SK-N-SH (cell line): ENCODE data around the gene ZNF366. TPM values are rescaled to one million over a fixed set of nuclear protein-coding genes. Genes with fewer than 3 reads are reported as not detected.

ENCODE experiments used
- CTCF ChIA-PET: fragments of 300-600, 350-600 bp; formaldehyde crosslinking; extraction: SDS; loops from one replicate; lab custom pipeline; 2021; lab: Yijun Ruan, JAX
- POLR2A ChIA-PET: fragments of 350-600 bp; sonication (Branson Sonifier 250); formaldehyde crosslinking; extraction: SDS; loops from one replicate; lab custom pipeline; 2020; ENCODE audit warnings: antibody characterized with exemption, inconsistent platforms; lab: Yijun Ruan, JAX
- DNase-seq: peaks from one replicate; pipeline ENCODE4 v3.0.0; 2012
- H2AFZ ChIP-seq: fragments of 200-600 bp; sonication (generic); 2 replicates; pipeline ENCODE4 v1.8.1; 2016; ENCODE audit warnings: antibody characterized with exemption, mild to moderate bottlenecking, low read depth
- H3F3A ChIP-seq: fragments of 200-600 bp; sonication (generic); replicated peaks from 2 replicates; pipeline ENCODE3; 2016; ENCODE audit warnings: antibody characterized with exemption, mild to moderate bottlenecking; ENCODE audit not compliant: insufficient read depth
- H3K27ac ChIP-seq, 2 experiments: fragments of 200-500 bp in 1 of 2; fragments of 200-600 bp in 1 of 2; sonication (Bioruptor generic) in 1 of 2; sonication (generic), shearing (Covaris generic) in 1 of 2; 2 replicates each; pipeline versions ENCODE4 v1.5.1 to v1.6.1; 2014 to 2016; ENCODE audit warnings: low read depth in 2 of 2, inconsistent platforms in 1 of 2, low read length in 1 of 2, mild to moderate bottlenecking in 1 of 2, mixed read lengths in 1 of 2
- H3K27me3 ChIP-seq: fragments of 200-600 bp; sonication (generic), shearing (Covaris generic); 2 replicates; pipeline ENCODE4 v1.6.1; 2016; ENCODE audit warnings: mixed run types; ENCODE audit not compliant: insufficient read depth
- H3K36me3 ChIP-seq, 2 experiments: fragments of 200-500 bp in 1 of 2; fragments of 200-600 bp in 1 of 2; sonication (Bioruptor generic) in 1 of 2; sonication (generic) in 1 of 2; replicated peaks in 1 of 2; 2 replicates each; pipeline versions ENCODE3 to v1.5.1; 2014 to 2016; ENCODE audit warnings: low read length in 1 of 2, mild to moderate bottlenecking in 1 of 2; ENCODE audit not compliant: insufficient read depth in 2 of 2, control insufficient read depth in 1 of 2
- H3K4me1 ChIP-seq, 2 experiments: fragments of 200-500 bp in 1 of 2; fragments of 200-600 bp in 1 of 2; sonication (Bioruptor generic) in 1 of 2; sonication (generic), shearing (Covaris generic) in 1 of 2; 2 replicates each; pipeline versions ENCODE4 v1.5.1 to v1.6.1; 2014 to 2016; ENCODE audit warnings: low read depth in 1 of 2, low read length in 1 of 2, mixed run types in 1 of 2; ENCODE audit not compliant: insufficient read depth in 2 of 2, control insufficient read depth in 1 of 2
- H3K4me2 ChIP-seq: fragments of 200-600 bp; sonication (generic), shearing (Covaris generic); 2 replicates; pipeline ENCODE4 v1.6.1; 2017; ENCODE audit warnings: mixed run types
- H3K4me3 ChIP-seq, 2 experiments: fragments of 200-500 bp in 1 of 2; fragments of 200-600 bp in 1 of 2; sonication (Bioruptor generic) in 1 of 2; sonication (generic), shearing (Covaris generic) in 1 of 2; 2 replicates each; pipeline versions ENCODE4 v1.5.1 to v1.8.1; 2014 to 2016; ENCODE audit warnings: low read depth in 2 of 2, inconsistent platforms in 1 of 2, low read length in 1 of 2, mild to moderate bottlenecking in 1 of 2, mixed read lengths in 1 of 2, moderate library complexity in 1 of 2
- H3K79me2 ChIP-seq: fragments of 200-600 bp; sonication (generic); 2 replicates; pipeline ENCODE4 v1.8.1; 2017; ENCODE audit warnings: mild to moderate bottlenecking; ENCODE audit not compliant: insufficient read depth
- H3K9ac ChIP-seq: fragments of 200-600 bp; sonication (generic); 2 replicates; pipeline ENCODE4 v1.6.1; 2017; ENCODE audit warnings: mixed run types
- H3K9me2 ChIP-seq: fragments of 200-600 bp; sonication (generic); 2 replicates; pipeline ENCODE4 v1.6.1; 2017; ENCODE audit warnings: mixed run types
- H3K9me3 ChIP-seq: fragments of 200-600 bp; sonication (generic); 2 replicates; pipeline ENCODE4 v1.6.1; 2017; ENCODE audit warnings: mixed run types, mild to moderate bottlenecking, moderate library complexity
- H4K20me1 ChIP-seq: fragments of 200-600 bp; sonication (generic); 2 replicates; pipeline ENCODE4 v1.6.1; 2017; ENCODE audit warnings: mild to moderate bottlenecking, mixed run types; ENCODE audit not compliant: insufficient read depth
- ELF1 ChIP-seq: IDR thresholded peaks from 2 replicates; pipeline ENCODE4 v1.4.0; 2012
- EZH2phosphoT487 ChIP-seq: fragments of 200-600 bp; sonication (generic); IDR thresholded peaks from 2 replicates; pipeline ENCODE4 v1.6.1; 2017; ENCODE audit warnings: low read depth, mixed run types, mild to moderate bottlenecking, antibody characterized with exemption, moderate library complexity, borderline replicate concordance
- RCOR1 ChIP-seq: fragments of 150-350 bp; IDR thresholded peaks from 2 replicates; pipeline ENCODE4 v1.6.1; 2017; ENCODE audit warnings: antibody characterized with exemption, low read length
- TEAD4 ChIP-seq: IDR thresholded peaks from 2 replicates; pipeline ENCODE4 v1.4.0; 2012; ENCODE audit warnings: mild to moderate bottlenecking, borderline replicate concordance; ENCODE audit not compliant: insufficient read depth
- YY1 ChIP-seq: IDR thresholded peaks from 2 replicates; pipeline ENCODE4 v1.4.0; 2012; ENCODE audit warnings: low read depth, mild to moderate bottlenecking
- WGBS: methylation state at CpG from one replicate; pipeline ENCODE4 v1.1.6; 2017; ENCODE audit warnings: low lambda C conversion rate; 5-methylcytosine and 5-hydroxymethylcytosine counted together
- polyA plus RNA-seq, 3 experiments: library from polyadenylated mRNA; depleted of rRNA; stranded (reverse); fragments of >200 nt; gene quantifications; 2 replicates each; pipeline ENCODE4 v1.2.3, GENCODE V29; 2012
- TF ChIP-seq, protein P1 (sequence below): IDR thresholded peaks from 2 replicates; pipeline ENCODE4 v1.6.1; 2012; ENCODE audit warnings: mild to moderate bottlenecking, low read depth, low read length, moderate library complexity
- TF ChIP-seq, protein P2 (sequence below): fragments of 150-350 bp; IDR thresholded peaks from 2 replicates; pipeline ENCODE4 v1.6.1; 2016; ENCODE audit warnings: mild to moderate bottlenecking, low read depth, low read length
- TF ChIP-seq, protein P3 (sequence below): fragments of 200-600 bp; sonication (generic); IDR thresholded peaks from 2 replicates; pipeline ENCODE4 v1.6.1; 2017; ENCODE audit warnings: antibody characterized with exemption, mild to moderate bottlenecking, moderate library complexity

Gene ZNF366
- polyA plus RNA-seq, 1 of the 3 experiments (the other 2 are of a cell fraction): not detected

DNA sequence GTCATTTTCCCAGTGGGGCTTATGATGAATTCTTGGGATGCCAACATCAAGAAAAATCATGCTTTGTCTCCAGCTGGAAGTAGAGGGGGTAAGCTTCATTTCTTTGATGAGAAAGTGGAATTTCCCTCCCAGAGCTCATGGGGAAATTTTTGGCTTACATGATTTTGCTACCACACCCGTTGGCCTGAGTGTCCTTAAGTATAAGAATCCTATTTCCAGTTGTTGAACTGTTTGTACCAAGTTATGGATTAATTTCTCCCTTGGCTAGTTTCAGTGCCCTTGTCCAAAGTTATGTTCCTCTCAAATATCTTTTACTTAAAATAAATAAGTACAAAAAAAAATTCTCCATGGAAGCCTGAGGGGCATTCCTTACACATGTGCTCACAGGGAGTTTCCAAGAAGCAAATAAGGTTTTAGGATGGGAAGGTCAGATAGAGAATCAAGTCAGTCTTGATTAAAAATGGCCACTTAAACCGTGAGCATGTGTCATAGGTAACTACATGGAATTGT lies 104.8 kb downstream of the ZNF366 start (continued):
- TF ChIP-seq, protein P1, sequence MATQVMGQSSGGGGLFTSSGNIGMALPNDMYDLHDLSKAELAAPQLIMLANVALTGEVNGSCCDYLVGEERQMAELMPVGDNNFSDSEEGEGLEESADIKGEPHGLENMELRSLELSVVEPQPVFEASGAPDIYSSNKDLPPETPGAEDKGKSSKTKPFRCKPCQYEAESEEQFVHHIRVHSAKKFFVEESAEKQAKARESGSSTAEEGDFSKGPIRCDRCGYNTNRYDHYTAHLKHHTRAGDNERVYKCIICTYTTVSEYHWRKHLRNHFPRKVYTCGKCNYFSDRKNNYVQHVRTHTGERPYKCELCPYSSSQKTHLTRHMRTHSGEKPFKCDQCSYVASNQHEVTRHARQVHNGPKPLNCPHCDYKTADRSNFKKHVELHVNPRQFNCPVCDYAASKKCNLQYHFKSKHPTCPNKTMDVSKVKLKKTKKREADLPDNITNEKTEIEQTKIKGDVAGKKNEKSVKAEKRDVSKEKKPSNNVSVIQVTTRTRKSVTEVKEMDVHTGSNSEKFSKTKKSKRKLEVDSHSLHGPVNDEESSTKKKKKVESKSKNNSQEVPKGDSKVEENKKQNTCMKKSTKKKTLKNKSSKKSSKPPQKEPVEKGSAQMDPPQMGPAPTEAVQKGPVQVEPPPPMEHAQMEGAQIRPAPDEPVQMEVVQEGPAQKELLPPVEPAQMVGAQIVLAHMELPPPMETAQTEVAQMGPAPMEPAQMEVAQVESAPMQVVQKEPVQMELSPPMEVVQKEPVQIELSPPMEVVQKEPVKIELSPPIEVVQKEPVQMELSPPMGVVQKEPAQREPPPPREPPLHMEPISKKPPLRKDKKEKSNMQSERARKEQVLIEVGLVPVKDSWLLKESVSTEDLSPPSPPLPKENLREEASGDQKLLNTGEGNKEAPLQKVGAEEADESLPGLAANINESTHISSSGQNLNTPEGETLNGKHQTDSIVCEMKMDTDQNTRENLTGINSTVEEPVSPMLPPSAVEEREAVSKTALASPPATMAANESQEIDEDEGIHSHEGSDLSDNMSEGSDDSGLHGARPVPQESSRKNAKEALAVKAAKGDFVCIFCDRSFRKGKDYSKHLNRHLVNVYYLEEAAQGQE: no peak
- TF ChIP-seq YY1: no peak
- TF ChIP-seq EZH2phosphoT487: no peak

DNA sequence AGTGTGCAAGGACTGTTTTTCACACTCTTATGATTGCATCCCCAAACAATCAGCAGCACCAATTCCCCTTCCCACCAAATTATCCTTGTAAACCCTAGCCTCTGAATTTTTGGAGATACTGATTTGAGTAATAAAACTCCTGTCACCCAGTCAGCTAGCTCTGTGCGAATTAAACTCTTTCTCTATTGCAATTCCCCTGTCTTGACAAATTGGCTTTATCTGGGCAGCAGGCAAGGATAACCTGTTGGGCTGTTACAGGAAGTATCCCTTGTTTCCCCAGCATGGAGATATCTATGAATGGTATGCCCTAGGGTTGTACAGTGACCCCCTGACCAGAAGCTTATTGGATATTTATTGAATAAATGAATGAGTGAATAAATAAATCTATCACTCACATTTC lies 106.3 kb downstream of the ZNF366 start:
- no peak for TF ChIP-seq RCOR1
- TF ChIP-seq, all 33 proteins: peak for 0
- H3K4me3 ChIP-seq: no peak overlapping the region
- no peak overlapping the region for H3K27ac ChIP-seq
- no peaks in the 10 kb centered on the region for H3K79me2 ChIP-seq
- DNase-seq: no peak
- no peak overlapping the region for H3K9ac ChIP-seq
- H3K36me3 ChIP-seq: no peaks in the 10 kb centered on the region
- 12% methylated on average over 1 of the region's 1 CpG for WGBS
- H4K20me1 ChIP-seq: no peaks in the 10 kb centered on the region
- POLR2A ChIA-PET: no interaction called here
- H2AFZ ChIP-seq: no peak overlapping the region
- H3K4me2 ChIP-seq: no peak overlapping the region
- H3K4me1 ChIP-seq: no peaks in the 10 kb centered on the region
- H3F3A ChIP-seq: no peaks in the 10 kb centered on the region
- CTCF ChIA-PET: interaction anchor here (1.1 to 2.1 kb wide), 2 partner anchors 35 to 210 kb away, joined by 3 to 7 read pairs; no protein-coding TSS in a partner anchor
- no peaks in the 10 kb centered on the region for H3K9me2 ChIP-seq
- H3K9me3 ChIP-seq: peaks cover 4% of the 10 kb centered on the region; the same call in 1 of the 2 replicates
- no peaks in the 10 kb centered on the region for H3K27me3 ChIP-seq

DNA sequence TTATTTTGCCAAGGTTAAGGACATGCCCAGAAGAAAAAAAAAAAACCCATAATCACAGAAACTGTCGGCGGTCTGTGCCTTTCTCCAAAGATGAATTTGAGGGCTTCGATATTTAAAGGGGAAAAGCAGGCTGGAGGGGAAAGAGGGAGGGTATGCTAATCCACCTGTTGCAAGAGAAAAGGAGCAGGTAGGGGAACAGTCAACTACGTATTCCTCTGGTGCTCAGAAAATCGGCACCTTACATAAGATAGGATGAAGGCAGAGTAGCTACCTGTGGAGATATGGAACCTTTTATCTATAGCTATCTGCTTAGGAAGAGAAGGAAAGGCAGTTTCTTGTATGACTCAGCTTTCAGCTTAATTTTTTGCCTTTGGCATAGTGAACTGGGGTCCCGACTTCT lies 109.4 kb downstream of the ZNF366 start:
- CTCF ChIA-PET: no interaction called here
- no peaks in the 10 kb centered on the region for H3K36me3 ChIP-seq
- H3K9me3 ChIP-seq: peaks cover 4% of the 10 kb centered on the region; the same call in 1 of the 2 replicates
- H3K9ac ChIP-seq: no peak overlapping the region
- TF ChIP-seq, protein P2, sequence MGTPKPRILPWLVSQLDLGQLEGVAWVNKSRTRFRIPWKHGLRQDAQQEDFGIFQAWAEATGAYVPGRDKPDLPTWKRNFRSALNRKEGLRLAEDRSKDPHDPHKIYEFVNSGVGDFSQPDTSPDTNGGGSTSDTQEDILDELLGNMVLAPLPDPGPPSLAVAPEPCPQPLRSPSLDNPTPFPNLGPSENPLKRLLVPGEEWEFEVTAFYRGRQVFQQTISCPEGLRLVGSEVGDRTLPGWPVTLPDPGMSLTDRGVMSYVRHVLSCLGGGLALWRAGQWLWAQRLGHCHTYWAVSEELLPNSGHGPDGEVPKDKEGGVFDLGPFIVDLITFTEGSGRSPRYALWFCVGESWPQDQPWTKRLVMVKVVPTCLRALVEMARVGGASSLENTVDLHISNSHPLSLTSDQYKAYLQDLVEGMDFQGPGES: no peak
- no peak for TF ChIP-seq TEAD4
- TF ChIP-seq, protein P3, sequence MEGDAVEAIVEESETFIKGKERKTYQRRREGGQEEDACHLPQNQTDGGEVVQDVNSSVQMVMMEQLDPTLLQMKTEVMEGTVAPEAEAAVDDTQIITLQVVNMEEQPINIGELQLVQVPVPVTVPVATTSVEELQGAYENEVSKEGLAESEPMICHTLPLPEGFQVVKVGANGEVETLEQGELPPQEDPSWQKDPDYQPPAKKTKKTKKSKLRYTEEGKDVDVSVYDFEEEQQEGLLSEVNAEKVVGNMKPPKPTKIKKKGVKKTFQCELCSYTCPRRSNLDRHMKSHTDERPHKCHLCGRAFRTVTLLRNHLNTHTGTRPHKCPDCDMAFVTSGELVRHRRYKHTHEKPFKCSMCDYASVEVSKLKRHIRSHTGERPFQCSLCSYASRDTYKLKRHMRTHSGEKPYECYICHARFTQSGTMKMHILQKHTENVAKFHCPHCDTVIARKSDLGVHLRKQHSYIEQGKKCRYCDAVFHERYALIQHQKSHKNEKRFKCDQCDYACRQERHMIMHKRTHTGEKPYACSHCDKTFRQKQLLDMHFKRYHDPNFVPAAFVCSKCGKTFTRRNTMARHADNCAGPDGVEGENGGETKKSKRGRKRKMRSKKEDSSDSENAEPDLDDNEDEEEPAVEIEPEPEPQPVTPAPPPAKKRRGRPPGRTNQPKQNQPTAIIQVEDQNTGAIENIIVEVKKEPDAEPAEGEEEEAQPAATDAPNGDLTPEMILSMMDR: no peak
- no peak for TF ChIP-seq ELF1
- TF ChIP-seq YY1: no peak
- TF ChIP-seq, all 33 proteins: peak for 0
- Histone ChIP-seq H3K27me3 (no peaks in the 10 kb centered on the region), H4K20me1 (no peaks in the 10 kb centered on the region), H3K27ac (no peak overlapping the region), H3K4me2 (no peak overlapping the region), H3F3A (no peaks in the 10 kb centered on the region), H3K4me1 (0 out of 4 replicates have a peak, but pooled peaks cover 0 to 2% of the 10 kb centered on the region in 2 experiments), H2AFZ (no peak overlapping the region), H3K79me2 (no peaks in the 10 kb centered on the region), H3K4me3 (no peak overlapping the region), H3K9me2 (no peaks in the 10 kb centered on the region)
- no peak for DNase-seq
- POLR2A ChIA-PET: no interaction called here
- WGBS: 75% methylated on average over 5 of the region's 6 CpGs
